Measurements from ENCODE around the gene TLR9.

DNA sequence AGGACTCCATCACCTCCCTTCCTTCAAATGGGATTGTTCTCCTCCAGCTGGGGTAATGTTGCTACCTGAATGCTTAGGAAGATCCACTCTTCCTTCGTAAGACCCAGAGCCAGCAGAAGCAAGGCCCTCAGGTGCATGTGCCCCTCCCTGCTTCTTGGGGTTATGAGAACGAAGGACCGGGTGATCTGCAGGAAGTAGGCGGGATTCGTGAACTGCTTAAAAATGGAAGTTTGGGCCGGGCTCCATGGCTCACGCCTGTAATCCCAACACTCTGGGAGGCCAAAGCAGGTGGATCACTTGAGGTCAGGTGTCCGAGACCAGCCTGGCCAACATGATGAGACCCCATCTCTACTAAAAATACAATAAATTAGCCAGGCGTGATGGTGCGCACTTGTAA, 8.0 kb downstream of the TLR9 start:
- TF ChIP-seq, protein P1, sequence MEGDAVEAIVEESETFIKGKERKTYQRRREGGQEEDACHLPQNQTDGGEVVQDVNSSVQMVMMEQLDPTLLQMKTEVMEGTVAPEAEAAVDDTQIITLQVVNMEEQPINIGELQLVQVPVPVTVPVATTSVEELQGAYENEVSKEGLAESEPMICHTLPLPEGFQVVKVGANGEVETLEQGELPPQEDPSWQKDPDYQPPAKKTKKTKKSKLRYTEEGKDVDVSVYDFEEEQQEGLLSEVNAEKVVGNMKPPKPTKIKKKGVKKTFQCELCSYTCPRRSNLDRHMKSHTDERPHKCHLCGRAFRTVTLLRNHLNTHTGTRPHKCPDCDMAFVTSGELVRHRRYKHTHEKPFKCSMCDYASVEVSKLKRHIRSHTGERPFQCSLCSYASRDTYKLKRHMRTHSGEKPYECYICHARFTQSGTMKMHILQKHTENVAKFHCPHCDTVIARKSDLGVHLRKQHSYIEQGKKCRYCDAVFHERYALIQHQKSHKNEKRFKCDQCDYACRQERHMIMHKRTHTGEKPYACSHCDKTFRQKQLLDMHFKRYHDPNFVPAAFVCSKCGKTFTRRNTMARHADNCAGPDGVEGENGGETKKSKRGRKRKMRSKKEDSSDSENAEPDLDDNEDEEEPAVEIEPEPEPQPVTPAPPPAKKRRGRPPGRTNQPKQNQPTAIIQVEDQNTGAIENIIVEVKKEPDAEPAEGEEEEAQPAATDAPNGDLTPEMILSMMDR (IDR thresholded peaks at IDR 0.05): no peak
- no peak for TF ChIP-seq POLR2AphosphoS5 (IDR thresholded peaks at IDR 0.05)
- TF ChIP-seq POLR2A (IDR thresholded peaks at IDR 0.05): no peak
